PC-3 (cell line): ENCODE measurements around the gene NIPSNAP3A. TPM values are rescaled to one million over a fixed set of nuclear protein-coding genes. Genes with fewer than 3 reads are reported as not detected.
"Not testable (repeated sequence)": the region's sequence is repeated elsewhere in the genome, so short reads cannot be mapped to it uniquely, and the experiment has no call there.

Experiments
- ATAC-seq: fragments of 200-7000 bp; cut with Tn5 transposase; 2 replicates; pipeline ENCODE4 v1.9.1; 2020; ENCODE audit warnings: mild to moderate bottlenecking, moderate library complexity
- BruUV-seq: library from RNA; stranded (reverse); fragments of 400-500 nt; replicated peaks from 2 replicates; lab custom pipeline; 2021; lab: Mats Ljungman, UMichigan
- CTCF ChIA-PET: fragments of 300-600 bp; sonication (Branson Sonifier 250); formaldehyde crosslinking; loops from one replicate; lab custom pipeline; 2022; ENCODE audit warnings: antibody characterized with exemption; lab: Charles Lee
- POLR2A ChIA-PET: fragments of 300-600 bp; sonication (Branson Sonifier 250); formaldehyde crosslinking; loops from one replicate; lab custom pipeline; 2022; ENCODE audit warnings: antibody characterized with exemption; ENCODE audit not compliant: unreplicated experiment; lab: Charles Lee
- DNase-seq: peaks from one replicate; pipeline ENCODE4 v3.0.0-alpha.2; 2015
- H2AFZ ChIP-seq: fragments of 300-600 bp; sonication (generic); 2 replicates; pipeline ENCODE4 v1.6.0; 2016; ENCODE audit warnings: antibody characterized with exemption, low read length
- H3F3A ChIP-seq: fragments of 300-600 bp; sonication (generic); one replicate; pipeline ENCODE4 v1.6.0; 2017; ENCODE audit warnings: antibody characterized with exemption, low read length, control low read depth, mild to moderate bottlenecking; ENCODE audit not compliant: unreplicated experiment
- H3K27ac ChIP-seq: fragments of 300-600 bp; sonication (generic); 2 replicates; pipeline ENCODE4 v1.5.1; 2016; ENCODE audit warnings: mild to moderate bottlenecking, low read length
- H3K27me3 ChIP-seq: fragments of 300-600 bp; sonication (generic); 2 replicates; pipeline ENCODE4 v1.6.1; 2016; ENCODE audit warnings: low read length, mixed read lengths
- H3K36me3 ChIP-seq: fragments of 300-600 bp; sonication (generic); 2 replicates; pipeline ENCODE4 v1.6.1; 2016; ENCODE audit warnings: low read depth, mixed run types, low read length, mixed read lengths
- H3K4me1 ChIP-seq: fragments of 300-600 bp; sonication (generic); 2 replicates; pipeline ENCODE4 v1.5.1; 2016; ENCODE audit warnings: low read length; ENCODE audit not compliant: insufficient read depth
- H3K4me2 ChIP-seq: fragments of 300-600 bp; sonication (generic); 2 replicates; pipeline ENCODE4 v1.6.0; 2016; ENCODE audit warnings: low read length
- H3K4me3 ChIP-seq: fragments of 300-600 bp; sonication (generic); 2 replicates; pipeline ENCODE4 v1.5.1; 2016; ENCODE audit warnings: mild to moderate bottlenecking, low read length, mixed read lengths
- H3K79me2 ChIP-seq: fragments of 300-600 bp; sonication (generic); 2 replicates; pipeline ENCODE4 v1.6.1; 2017; ENCODE audit warnings: low read length, mixed read lengths
- H3K9ac ChIP-seq: fragments of 300-600 bp; sonication (generic); 2 replicates; pipeline ENCODE4 v1.6.0; 2016; ENCODE audit warnings: mild to moderate bottlenecking, low read length
- H3K9me2 ChIP-seq: fragments of 300-600 bp; sonication (generic); replicated peaks from 2 replicates; pipeline ENCODE4 v1.6.1; 2016; ENCODE audit warnings: mixed run types, low read length, mixed read lengths
- H3K9me3 ChIP-seq: fragments of 300-600 bp; sonication (generic); 2 replicates; pipeline ENCODE4 v1.6.1; 2016; ENCODE audit warnings: low read length, mixed read lengths
- H4K20me1 ChIP-seq: fragments of 300-600 bp; sonication (generic); 2 replicates; pipeline ENCODE4 v1.6.1; 2016; ENCODE audit warnings: low read length, mixed read lengths
- CTCF ChIP-seq: fragments of 300-600 bp; sonication (generic); conservative IDR thresholded peaks from 2 replicates; pipeline ENCODE4 v1.5.1; 2017; ENCODE audit warnings: antibody characterized with exemption, low read depth, mild to moderate bottlenecking, low read length
- EZH2 ChIP-seq: fragments of 300-600 bp; sonication (generic); IDR thresholded peaks from one replicate; pipeline ENCODE4 v1.6.1; 2017; ENCODE audit warnings: antibody characterized with exemption, mild to moderate bottlenecking, low read length; ENCODE audit not compliant: unreplicated experiment
- EZH2phosphoT487 ChIP-seq: fragments of 300-600 bp; sonication (generic); IDR thresholded peaks from 2 replicates; pipeline ENCODE4 v1.6.1; 2018; ENCODE audit warnings: mild to moderate bottlenecking, antibody characterized with exemption, low read length, borderline replicate concordance
- intact Hi-C: fragments of 100-400 bp; cut with micrococcal nuclease; formaldehyde crosslinking; loops from 2 replicates; pipeline ENCODE4 v1.9.0; 2023
- total RNA-seq: library from RNA; depleted of rRNA; stranded (reverse); fragments of >200 nt; gene quantifications from 2 replicates; pipeline ENCODE4 v1.2.3, GENCODE V29; 2014

The NIPSNAP3A gene
- total RNA-seq, 1 experiment from 2014 or later, result 9.1 TPM

GRCh38 chr9:104765138-104765537, 17.7 kb downstream of the NIPSNAP3A start:
- Histone ChIP-seq H3K36me3 (no peaks in the 10 kb centered on the region), H3K27ac (no peak overlapping the region), H3F3A (no peaks in the 10 kb centered on the region), H3K9ac (no peak overlapping the region), H3K9me3 (no peaks in the 10 kb centered on the region), H3K4me2 (peak overlapping the region; percentile 84; the same call in 1 of the 2 replicates), H3K4me1 (peaks cover 12% of the 10 kb centered on the region; the same call in 1 of the 2 replicates), H3K4me3 (peak overlapping the region; percentile 90; the same call in 1 of the 2 replicates), H2AFZ (no peak overlapping the region), H4K20me1 (no peaks in the 10 kb centered on the region), H3K27me3 (no peaks in the 10 kb centered on the region), H3K79me2 (no peaks in the 10 kb centered on the region), H3K9me2 (no peaks in the 10 kb centered on the region)
- intact Hi-C loops, result no loop called here
- ChIA-PET POLR2A (no interaction called here), CTCF (no interaction called here)
- TF ChIP-seq EZH2, result no peak
- TF ChIP-seq CTCF, result no peak
- no peak for TF ChIP-seq EZH2phosphoT487
- DNase-seq (no peak), ATAC-seq (no peak)
- no TSS peak for BruUV-seq

GRCh38 chr9:104766025-104766424, 18.5 kb downstream of the NIPSNAP3A start:
- Histone ChIP-seq H3K36me3 (no peaks in the 10 kb centered on the region), H4K20me1 (no peaks in the 10 kb centered on the region), H3K9ac (no peak overlapping the region), H3K9me2 (no peaks in the 10 kb centered on the region), H3K4me1 (peaks cover 12% of the 10 kb centered on the region; the same call in 1 of the 2 replicates), H3K4me3 (no peak overlapping the region), H3F3A (no peaks in the 10 kb centered on the region), H3K9me3 (no peaks in the 10 kb centered on the region), H3K27ac (no peak overlapping the region), H3K79me2 (no peaks in the 10 kb centered on the region), H2AFZ (no peak overlapping the region), H3K27me3 (no peaks in the 10 kb centered on the region), H3K4me2 (no peak overlapping the region)
- DNase-seq (no peak), ATAC-seq (no peak)
- intact Hi-C loops, result no loop called here
- ChIA-PET CTCF (no interaction called here), POLR2A (no interaction called here)
- TF ChIP-seq EZH2, result no peak
- no peak for TF ChIP-seq CTCF
- no peak for TF ChIP-seq EZH2phosphoT487
- no TSS peak for BruUV-seq

GRCh38 chr9:104767507-104767906, 20.0 kb downstream of the NIPSNAP3A start:
- H3K79me2 ChIP-seq, result no peaks in the 10 kb centered on the region
- ChIA-PET CTCF (no interaction called here), POLR2A (no interaction called here)
- H3K4me1 ChIP-seq, result peaks cover 12% of the 10 kb centered on the region; the same call in 1 of the 2 replicates
- no peak for ATAC-seq
- no peaks in the 10 kb centered on the region for H3K9me2 ChIP-seq
- H3K27ac ChIP-seq, result no peak overlapping the region
- intact Hi-C loops, result no loop called here
- H3K4me3 ChIP-seq, result no peak overlapping the region
- H4K20me1 ChIP-seq, result no peaks in the 10 kb centered on the region
- TF ChIP-seq EZH2phosphoT487 (no peak), EZH2 (no peak), CTCF (no peak)
- no peaks in the 10 kb centered on the region for H3F3A ChIP-seq
- no TSS peak for BruUV-seq
- H2AFZ ChIP-seq, result no peak overlapping the region
- no peak for DNase-seq
- no peaks in the 10 kb centered on the region for H3K27me3 ChIP-seq
- H3K4me2 ChIP-seq, result no peak overlapping the region
- H3K9me3 ChIP-seq, result no peaks in the 10 kb centered on the region
- H3K36me3 ChIP-seq, result no peaks in the 10 kb centered on the region
- H3K9ac ChIP-seq, result no peak overlapping the region

- H3K9me3 ChIP-seq, H3K9ac ChIP-seq, DNase-seq, POLR2A ChIA-PET, ATAC-seq, BruUV-seq, H3K27ac ChIP-seq, H3K79me2 ChIP-seq, H3K4me2 ChIP-seq, H3K9me2 ChIP-seq, H4K20me1 ChIP-seq, H3F3A ChIP-seq, H3K36me3 ChIP-seq, H3K4me3 ChIP-seq, intact Hi-C loops, H3K27me3 ChIP-seq, CTCF ChIA-PET, H2AFZ ChIP-seq: not testable (repeated sequence)
- peaks cover 12% of the 10 kb centered on the region; the same call in 1 of the 2 replicates for H3K4me1 ChIP-seq
Measured at GRCh38 chr9:104769029-104769428, 21.5 kb downstream of the NIPSNAP3A start.
